CD4-positive, alpha-beta memory T cell (primary cell): ENCODE results near the gene LTBP1. TPM values are rescaled to one million over a fixed set of nuclear protein-coding genes. Genes with fewer than 3 reads are reported as not detected.

ENCODE experiments used
- CTCF ChIA-PET: fragments of 350-600 bp; sonication (Branson Sonifier 250); formaldehyde crosslinking; loops from one replicate; lab custom pipeline; 2021; ENCODE audit warnings: inconsistent platforms; ENCODE audit not compliant: partially characterized antibody; lab: Charles Lee
- POLR2A ChIA-PET: fragments of 350-600 bp; sonication (Branson Sonifier 250); formaldehyde crosslinking; loops from one replicate; lab custom pipeline; 2021; ENCODE audit not compliant: partially characterized antibody; lab: Charles Lee
- DNase-seq, 5 donors: peaks; one replicate each; pipeline versions ENCODE4 v3.0.0 to v3.0.0-alpha.2; 2020 to 2022; ENCODE audit warnings: mixed read lengths in 1 of 5
- H3K27ac ChIP-seq: one replicate; pipeline ENCODE4 v1.7.0; 2013; ENCODE audit warnings: low read depth, low read length
- H3K27me3 ChIP-seq: 2 replicates; pipeline ENCODE4 v1.7.0; 2013; ENCODE audit warnings: mild to moderate bottlenecking, low read length, moderate library complexity; ENCODE audit not compliant: insufficient read depth
- H3K36me3 ChIP-seq: 2 replicates; pipeline ENCODE4 v1.7.0; 2013; ENCODE audit warnings: mild to moderate bottlenecking, low read length, moderate library complexity; ENCODE audit not compliant: insufficient read depth
- H3K4me1 ChIP-seq: 2 replicates; pipeline ENCODE4 v1.7.0; 2013; ENCODE audit warnings: mild to moderate bottlenecking, low read length, moderate library complexity; ENCODE audit not compliant: insufficient read depth
- H3K4me3 ChIP-seq, 2 donors: one replicate each; pipeline ENCODE4 v1.7.0; 2013; ENCODE audit warnings: low read length in 2 of 2, mild to moderate bottlenecking in 1 of 2
- H3K9me3 ChIP-seq, 2 donors: one replicate each; pipeline ENCODE4 v1.7.0; 2013; ENCODE audit warnings: low read length in 2 of 2, control low read depth in 1 of 2; ENCODE audit not compliant: control insufficient read depth in 1 of 2
- H3K27ac Mint-ChIP-seq, 7 donors: one replicate each; pipeline ENCODE4 v1.8.0; 2020 to 2021; ENCODE audit warnings: mixed read lengths in 7 of 7, mild to moderate bottlenecking in 6 of 7, inconsistent platforms in 3 of 7, moderate library complexity in 3 of 7
- H3K27me3 Mint-ChIP-seq, 2 donors: one replicate each; pipeline ENCODE4 v1.8.0; 2020 to 2021; ENCODE audit warnings: mixed read lengths in 2 of 2
- H3K36me3 Mint-ChIP-seq, 2 donors: one replicate each; pipeline ENCODE4 v1.8.0; 2020 to 2021; ENCODE audit warnings: mixed read lengths in 2 of 2, inconsistent platforms in 1 of 2, mild to moderate bottlenecking in 1 of 2
- H3K4me1 Mint-ChIP-seq, 4 donors: one replicate each; pipeline ENCODE4 v1.8.0; 2020 to 2021; ENCODE audit warnings: mixed read lengths in 4 of 4, mild to moderate bottlenecking in 1 of 4
- H3K4me3 Mint-ChIP-seq, 8 donors: one replicate each; pipeline ENCODE4 v1.8.0; 2020 to 2021; ENCODE audit warnings: mixed read lengths in 8 of 8, mild to moderate bottlenecking in 7 of 8, moderate library complexity in 6 of 8, inconsistent platforms in 3 of 8
- H3K9me3 Mint-ChIP-seq, 8 donors: one replicate each; pipeline ENCODE4 v1.8.0; 2020 to 2021; ENCODE audit warnings: mixed read lengths in 8 of 8, mild to moderate bottlenecking in 5 of 8, inconsistent platforms in 3 of 8, moderate library complexity in 1 of 8
- intact Hi-C: fragments of 100-400 bp; cut with micrococcal nuclease; formaldehyde crosslinking; loops from one replicate; pipeline ENCODE4 v1.15.1; 2023
- polyA plus RNA-seq, 2 donors: library from polyadenylated mRNA; unstranded; fragments of 300-500 nt; fragmentation: Illumina TruSeq; gene quantifications; one replicate each; pipeline ENCODE4 v1.2.3, GENCODE V29; 2021
- total RNA-seq, 2 experiments: library from RNA; stranded (reverse); gene quantifications; one replicate each; pipeline ENCODE4 v1.2.3, GENCODE V29; 2021

Gene LTBP1
- total and polyA plus RNA-seq, 4 experiments from 2014 or later, result 0.44 TPM; not detected in 3

DNA sequence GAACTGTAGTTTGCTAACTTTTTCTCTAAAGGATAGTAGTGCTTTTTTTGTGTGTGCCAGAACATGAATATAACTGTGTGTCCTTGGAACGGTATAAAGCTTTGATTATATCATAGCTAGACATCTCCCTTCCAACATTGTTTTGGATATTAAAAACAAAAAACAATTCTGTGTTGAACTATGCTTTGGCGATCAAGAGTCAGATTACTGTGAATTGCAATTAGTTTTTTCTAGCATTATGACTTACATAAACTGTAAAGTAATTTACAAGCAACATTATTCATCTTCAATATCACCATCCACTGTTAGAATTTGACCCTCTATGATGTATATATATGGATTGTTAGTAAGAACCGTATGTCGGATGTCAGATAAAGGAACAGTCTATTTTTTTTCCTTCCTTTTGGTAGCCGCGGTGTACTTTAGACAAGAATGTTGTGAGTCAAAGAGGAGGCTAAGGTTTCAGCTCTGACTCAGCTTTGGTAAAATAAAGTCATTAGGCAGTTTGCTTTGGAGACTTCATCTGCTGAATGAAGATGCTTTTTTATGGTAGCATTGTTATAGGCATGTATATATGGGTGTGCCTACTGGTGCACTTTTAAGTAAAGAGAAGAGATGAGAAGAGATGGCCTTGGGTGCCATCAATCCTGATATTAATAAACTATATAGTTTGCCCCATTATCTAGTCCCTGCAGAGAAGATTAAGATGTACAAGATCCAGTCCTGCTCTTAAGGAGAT lies 76.4 kb downstream of the LTBP1 start:
- Mint-ChIP-seq H3K36me3 (no peaks in the 10 kb centered on the region), H3K9me3 (peaks cover 0 to 8% (median 6%) of the 10 kb centered on the region in 8 donors), H3K27me3 (peaks cover 12 to 14% of the 10 kb centered on the region in 2 donors), H3K27ac (no peak overlapping the region), H3K4me1 (no peaks in the 10 kb centered on the region), H3K4me3 (no peak overlapping the region)
- Histone ChIP-seq H3K36me3 (no peaks in the 10 kb centered on the region), H3K27me3 (no peaks in the 10 kb centered on the region), H3K4me1 (no peaks in the 10 kb centered on the region), H3K9me3 (no peaks in the 10 kb centered on the region), H3K4me3 (no peak overlapping the region), H3K27ac (no peak overlapping the region)
- ChIA-PET CTCF (no interaction called here), POLR2A (no interaction called here)
- DNase-seq, result no peak
- intact Hi-C loops, result no loop called here

DNA sequence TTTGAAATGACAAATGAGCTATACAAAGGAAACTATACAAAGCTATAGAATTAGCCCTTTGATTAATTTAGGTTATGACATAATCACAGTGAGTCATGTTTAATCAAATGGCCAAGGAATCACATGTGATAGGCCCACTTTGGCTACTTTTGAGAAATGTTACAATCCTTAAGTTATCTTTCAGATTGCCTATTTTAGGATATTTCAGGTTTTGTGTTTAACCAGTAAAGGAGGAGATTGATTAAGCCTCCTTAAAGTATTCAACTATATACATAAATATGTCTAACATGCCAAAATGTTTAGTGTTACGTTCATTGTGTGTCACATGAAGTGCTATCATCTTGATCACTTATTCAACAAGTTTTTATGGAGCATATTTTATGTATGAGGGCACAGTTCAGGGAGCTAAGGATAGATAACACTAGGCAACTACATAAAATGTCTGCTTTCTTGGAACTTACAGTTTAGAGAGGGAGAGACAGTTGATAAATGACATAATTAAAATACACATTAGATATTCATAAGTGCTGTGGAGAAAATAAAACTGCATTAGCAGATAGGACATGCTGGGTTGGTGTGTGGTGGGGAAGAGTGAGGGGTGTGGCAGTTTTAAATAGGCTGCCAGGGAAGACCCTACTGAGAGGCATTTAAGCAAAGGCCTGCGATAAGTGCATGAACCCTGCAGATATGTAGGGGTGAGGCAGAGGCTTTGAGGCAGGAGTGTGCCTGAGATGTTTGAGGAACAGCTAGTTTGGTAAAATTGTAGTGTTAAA lies 77.2 kb downstream of the LTBP1 start:
- ChIA-PET CTCF (no interaction called here), POLR2A (no interaction called here)
- H3K4me1 Mint-ChIP-seq, result no peaks in the 10 kb centered on the region
- peaks cover 12 to 14% of the 10 kb centered on the region in 2 donors for H3K27me3 Mint-ChIP-seq
- H3K36me3 Mint-ChIP-seq, result no peaks in the 10 kb centered on the region
- H3K27ac ChIP-seq, result no peak overlapping the region
- no peak overlapping the region for H3K4me3 ChIP-seq
- H3K4me1 ChIP-seq, result no peaks in the 10 kb centered on the region
- no peaks in the 10 kb centered on the region for H3K36me3 ChIP-seq
- no peak overlapping the region for H3K4me3 Mint-ChIP-seq
- no peak for DNase-seq
- H3K9me3 Mint-ChIP-seq, result peaks cover 0 to 8% (median 6%) of the 10 kb centered on the region in 8 donors
- intact Hi-C loops, result no loop called here
- H3K27me3 ChIP-seq, result no peaks in the 10 kb centered on the region
- H3K27ac Mint-ChIP-seq, result no peak overlapping the region
- H3K9me3 ChIP-seq, result no peaks in the 10 kb centered on the region

DNA sequence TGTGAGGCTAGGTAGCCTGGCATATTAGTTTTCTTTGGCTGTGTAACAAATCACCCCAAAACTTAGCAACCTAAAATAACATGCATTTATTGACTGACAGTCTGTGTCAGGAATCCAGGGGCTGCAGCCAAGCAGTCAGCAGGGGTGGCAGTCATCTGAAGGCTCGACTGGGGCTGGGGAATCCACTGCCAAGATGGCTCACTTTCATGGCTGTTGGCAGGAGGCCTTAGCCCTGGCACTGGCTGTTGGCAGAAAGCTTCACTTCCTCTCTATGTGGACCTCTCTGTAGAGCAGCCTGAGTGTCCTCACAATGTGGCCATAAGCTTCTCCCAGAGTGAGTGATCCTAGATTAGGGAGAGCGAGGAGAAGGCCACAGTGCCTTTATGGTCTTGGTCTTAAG lies 78.0 kb downstream of the LTBP1 start:
- Mint-ChIP-seq H3K4me3 (no peak overlapping the region), H3K36me3 (no peaks in the 10 kb centered on the region), H3K4me1 (no peaks in the 10 kb centered on the region), H3K27me3 (peaks cover 12% of the 10 kb centered on the region in 2 donors), H3K9me3 (peaks cover 0 to 8% (median 6%) of the 10 kb centered on the region in 8 donors), H3K27ac (no peak overlapping the region)
- no peaks in the 10 kb centered on the region for H3K4me1 ChIP-seq
- intact Hi-C loops, result no loop called here
- H3K27ac ChIP-seq, result no peak overlapping the region
- ChIA-PET POLR2A (no interaction called here), CTCF (interaction anchor here (1.5 kb wide), 1 partner anchor 10 kb away, joined by 3 read pairs; no protein-coding TSS in a partner anchor)
- no peaks in the 10 kb centered on the region for H3K36me3 ChIP-seq
- H3K4me3 ChIP-seq, result no peak overlapping the region
- no peak for DNase-seq
- no peaks in the 10 kb centered on the region for H3K27me3 ChIP-seq
- H3K9me3 ChIP-seq, result no peaks in the 10 kb centered on the region

DNA sequence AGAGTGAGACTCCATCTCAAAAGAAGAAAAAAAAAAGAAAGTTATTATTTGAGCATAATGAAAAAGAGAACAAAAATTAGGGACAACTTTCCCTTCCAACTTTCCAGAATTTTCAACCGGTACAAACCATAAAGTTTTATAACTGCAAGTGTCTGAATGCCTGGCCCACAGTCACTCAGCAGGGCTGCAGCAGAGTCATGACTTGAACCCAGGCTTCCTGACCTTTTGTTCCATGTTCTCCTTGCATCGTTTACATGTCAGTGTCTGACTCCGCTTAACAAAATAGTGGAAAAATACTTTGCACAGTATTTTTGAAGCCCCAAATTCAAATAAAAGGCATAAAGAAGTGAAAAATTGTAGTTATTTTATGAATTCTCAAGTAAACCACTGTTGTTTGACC lies 82.7 kb downstream of the LTBP1 start:
- intact Hi-C loops, result no loop called here
- no peak overlapping the region for H3K4me3 Mint-ChIP-seq

DNA sequence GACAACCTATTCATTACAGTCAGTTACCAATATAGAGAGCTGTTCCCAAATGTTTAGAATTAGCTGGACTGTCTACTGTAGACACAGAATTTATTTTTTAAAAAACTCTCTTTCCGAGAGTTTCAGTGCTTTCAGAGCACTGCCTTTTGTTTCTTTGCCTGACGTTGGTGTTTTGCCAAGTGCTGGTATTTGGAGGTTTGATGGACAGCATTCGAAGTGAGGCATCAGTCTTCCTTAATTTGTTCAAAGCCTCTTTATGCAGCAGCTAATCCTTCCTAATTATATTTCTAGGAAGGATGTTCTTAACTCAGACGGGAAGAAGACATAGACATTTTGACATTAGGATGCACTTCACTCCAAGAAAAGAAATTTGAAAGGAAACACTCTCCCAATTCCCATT lies 83.2 kb downstream of the LTBP1 start:
- H3K4me3 ChIP-seq, result no peak overlapping the region
- no peak overlapping the region for H3K4me3 Mint-ChIP-seq
- H3K27ac Mint-ChIP-seq, result no peak overlapping the region
- no peaks in the 10 kb centered on the region for H3K9me3 ChIP-seq
- CTCF ChIA-PET, result no interaction called here
- no peaks in the 10 kb centered on the region for H3K36me3 ChIP-seq
- no peaks in the 10 kb centered on the region for H3K36me3 Mint-ChIP-seq
- POLR2A ChIA-PET, result no interaction called here
- peaks cover 0 to 2% (median 0%) of the 10 kb centered on the region in 8 donors for H3K9me3 Mint-ChIP-seq
- H3K27me3 Mint-ChIP-seq, result peaks cover 0 to 2% of the 10 kb centered on the region in 2 donors
- no peaks in the 10 kb centered on the region for H3K4me1 ChIP-seq
- DNase-seq, result no peak
- intact Hi-C loops, result no loop called here
- H3K27me3 ChIP-seq, result no peaks in the 10 kb centered on the region
- no peaks in the 10 kb centered on the region for H3K4me1 Mint-ChIP-seq
- H3K27ac ChIP-seq, result no peak overlapping the region

More for the DNA sequence above, 82.7 kb downstream of the LTBP1 start:
- Mint-ChIP-seq H3K4me1 (no peaks in the 10 kb centered on the region), H3K27ac (no peak overlapping the region), H3K9me3 (peaks cover 0 to 3% (median 1%) of the 10 kb centered on the region in 8 donors), H3K27me3 (peaks cover under 1 to 2% of the 10 kb centered on the region in 2 donors), H3K36me3 (no peaks in the 10 kb centered on the region)
- H3K27me3 ChIP-seq, result no peaks in the 10 kb centered on the region
- no peaks in the 10 kb centered on the region for H3K36me3 ChIP-seq
- no peaks in the 10 kb centered on the region for H3K9me3 ChIP-seq
- no peak overlapping the region for H3K4me3 ChIP-seq
- H3K4me1 ChIP-seq, result no peaks in the 10 kb centered on the region
- ChIA-PET POLR2A (no interaction called here), CTCF (no interaction called here)
- H3K27ac ChIP-seq, result no peak overlapping the region
- no peak for DNase-seq

DNA sequence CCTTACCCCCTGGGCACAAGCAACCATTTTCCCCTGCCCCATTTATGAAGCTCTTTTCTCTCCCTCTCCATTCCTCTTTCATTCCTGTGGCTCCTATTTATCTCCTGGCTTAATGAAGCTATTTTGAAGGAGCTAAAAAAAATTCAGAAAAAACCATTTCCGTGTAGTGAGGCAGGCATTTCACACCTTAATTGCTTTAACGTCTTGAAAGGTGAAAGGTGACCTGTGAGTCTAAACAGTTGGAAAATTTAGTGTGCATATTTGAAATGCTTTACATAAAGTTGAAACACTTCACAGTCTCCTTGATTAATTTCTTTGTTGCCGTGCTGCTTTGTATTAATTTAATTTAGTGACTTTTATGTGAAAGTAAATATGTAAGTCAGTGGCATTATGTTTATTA lies 83.6 kb downstream of the LTBP1 start:
- ChIA-PET POLR2A (no interaction called here), CTCF (no interaction called here)
- no peaks in the 10 kb centered on the region for H3K9me3 ChIP-seq

DNA sequence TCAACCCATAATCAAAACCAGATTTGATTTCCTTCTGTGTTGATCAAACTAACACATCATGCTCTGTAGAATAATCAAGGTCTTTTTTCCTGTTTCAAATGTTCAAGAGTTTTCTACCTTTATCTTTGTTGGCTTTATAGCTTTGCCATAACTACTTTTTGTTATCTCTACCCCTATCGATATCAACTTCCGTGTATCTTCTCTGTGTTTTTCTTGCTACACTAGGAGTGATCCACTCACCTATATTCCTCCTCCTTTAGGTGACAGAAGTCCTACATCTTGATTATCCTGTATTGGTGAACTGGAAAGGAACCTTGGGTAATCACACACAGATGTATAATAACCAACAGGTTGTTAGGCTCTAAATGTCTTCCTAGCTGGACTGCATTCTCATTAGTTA lies 85.5 kb downstream of the LTBP1 start:
- Mint-ChIP-seq H3K27me3 (peaks cover 0 to 2% of the 10 kb centered on the region in 2 donors), H3K4me3 (no peak overlapping the region), H3K9me3 (peaks cover 0 to 2% (median 0%) of the 10 kb centered on the region in 8 donors), H3K27ac (no peak overlapping the region), H3K36me3 (no peaks in the 10 kb centered on the region), H3K4me1 (no peaks in the 10 kb centered on the region)
- Histone ChIP-seq H3K4me3 (no peak overlapping the region), H3K36me3 (no peaks in the 10 kb centered on the region), H3K27ac (no peak overlapping the region), H3K27me3 (no peaks in the 10 kb centered on the region), H3K9me3 (no peaks in the 10 kb centered on the region), H3K4me1 (no peaks in the 10 kb centered on the region)
- intact Hi-C loops, result no loop called here
- DNase-seq, result no peak
- ChIA-PET POLR2A (no interaction called here), CTCF (no interaction called here)

More for the DNA sequence above, 83.6 kb downstream of the LTBP1 start:
- Histone ChIP-seq H3K36me3 (no peaks in the 10 kb centered on the region), H3K27ac (no peak overlapping the region), H3K27me3 (no peaks in the 10 kb centered on the region), H3K4me3 (no peak overlapping the region), H3K4me1 (no peaks in the 10 kb centered on the region)
- Mint-ChIP-seq H3K4me1 (no peaks in the 10 kb centered on the region), H3K27ac (no peak overlapping the region), H3K9me3 (peaks cover 0 to 2% (median 0%) of the 10 kb centered on the region in 8 donors), H3K36me3 (no peaks in the 10 kb centered on the region), H3K27me3 (peaks cover 0 to 2% of the 10 kb centered on the region in 2 donors), H3K4me3 (no peak overlapping the region)
- no peak for DNase-seq
- intact Hi-C loops, result no loop called here
